K562 (cell line): ENCODE measurements around the gene IRF2BP1. TPM values are rescaled to one million over a fixed set of nuclear protein-coding genes. Genes with fewer than 3 reads are reported as not detected.

Source experiments
- ATAC-seq: fragments of 200-7000 bp; cut with Tn5 transposase; 3 replicates; pipeline ENCODE4 v1.9.1; 2020; ENCODE audit warnings: moderate library complexity
- BruUV-seq: library from RNA; stranded (reverse); fragments of 400-500 nt; replicated peaks from 2 replicates; lab custom pipeline; 2021; lab: Mats Ljungman, UMichigan
- CTCF ChIA-PET: fragments of 300-600 bp; formaldehyde crosslinking; extraction: SDS; loops from one replicate; lab custom pipeline; 2021; ENCODE audit warnings: low intra/inter-chr PET ratio; lab: Yijun Ruan, JAX
- POLR2A ChIA-PET: fragments of 300-600, 350-650 bp; sonication (Branson Sonifier 250); formaldehyde crosslinking; extraction: SDS; loops from one replicate; lab custom pipeline; 2021; ENCODE audit warnings: antibody characterized with exemption, inconsistent platforms; lab: Yijun Ruan, JAX
- DNase-seq, 4 experiments: peaks; one replicate each; pipeline versions ENCODE4 v3.0.0 to v3.0.0-alpha.2; 2011 to 2018; ENCODE audit warnings: low spot score in 3 of 4, mixed read lengths in 3 of 4; ENCODE audit errors: extremely low read depth in 1 of 4
- FAIRE-seq: peaks from 2 replicates; lab custom pipeline; 2011; peaks lifted over from hg19 to GRCh38; lab: Jason Lieb, UNC
- H2AFZ ChIP-seq: 2 replicates; pipeline ENCODE4 v1.6.0; 2011; ENCODE audit warnings: low read depth, low read length, control low read depth, inconsistent platforms
- H3K27ac ChIP-seq: fragments of 200-600 bp; 3 replicates; pipeline ENCODE4 v1.8.0; 2011; ENCODE audit warnings: low read depth, mild to moderate bottlenecking, control low read depth, inconsistent platforms, low read length, moderate library complexity, mixed read lengths; ENCODE audit errors: extremely low read depth
- H3K27me3 ChIP-seq, 2 experiments: fragments of 300-600 bp in 1 of 2; 2 replicates in 1 of 2; 3 replicates in 1 of 2; pipeline versions ENCODE4 v1.6.0 to v1.8.0; 2011; ENCODE audit warnings: inconsistent platforms in 2 of 2, low read length in 2 of 2, mild to moderate bottlenecking in 1 of 2, mixed read lengths in 1 of 2, moderate library complexity in 1 of 2; ENCODE audit not compliant: control insufficient read depth in 2 of 2, insufficient read depth in 2 of 2
- H3K36me3 ChIP-seq: fragments of 300-600 bp; 3 replicates; pipeline ENCODE4 v1.8.0; 2011; ENCODE audit warnings: mild to moderate bottlenecking, low read length, inconsistent platforms; ENCODE audit not compliant: control insufficient read depth, insufficient read depth
- H3K4me1 ChIP-seq, 2 experiments: fragments of 200-600 bp in 1 of 2; replicated peaks in 1 of 2; 2 replicates in 1 of 2; 3 replicates in 1 of 2; pipeline versions ENCODE4 v1.5.1 to v1.8.0; 2011; ENCODE audit warnings: inconsistent platforms in 2 of 2, low read length in 2 of 2, mild to moderate bottlenecking in 1 of 2, mixed read lengths in 1 of 2, moderate library complexity in 1 of 2; ENCODE audit not compliant: control insufficient read depth in 2 of 2, insufficient read depth in 2 of 2
- H3K4me2 ChIP-seq: 2 replicates; pipeline ENCODE4 v1.6.1; 2011; ENCODE audit warnings: low read length, control low read depth, inconsistent platforms, mixed read lengths; ENCODE audit not compliant: insufficient read depth
- H3K4me3 ChIP-seq: fragments of 200-600 bp; sonication (generic), shearing (Covaris generic); 2 replicates; pipeline ENCODE4 v1.5.1; 2016; ENCODE audit warnings: control low read depth, inconsistent platforms
- H3K79me2 ChIP-seq: fragments of 200-600 bp; 3 replicates; pipeline ENCODE4 v1.8.0; 2011; ENCODE audit warnings: low read length, inconsistent platforms; ENCODE audit not compliant: control insufficient read depth, insufficient read depth
- H3K9ac ChIP-seq, 2 experiments: 2 replicates each; pipeline versions ENCODE4 v1.6.0 to v1.6.1; 2011; ENCODE audit warnings: low read depth in 2 of 2, low read length in 2 of 2, control low read depth in 1 of 2, inconsistent platforms in 1 of 2, mild to moderate bottlenecking in 1 of 2, mixed read lengths in 1 of 2; ENCODE audit not compliant: insufficient read depth in 1 of 2
- H3K9me1 ChIP-seq: one replicate; pipeline ENCODE4 v1.6.0; 2011; ENCODE audit warnings: inconsistent platforms, mild to moderate bottlenecking, low read length, moderate library complexity; ENCODE audit not compliant: control insufficient read depth, insufficient read depth
- H3K9me3 ChIP-seq: replicated peaks from 2 replicates; pipeline ENCODE4 v1.5.1; 2011; ENCODE audit warnings: low read depth, low read length, inconsistent platforms; ENCODE audit not compliant: control insufficient read depth, insufficient read depth
- H4K20me1 ChIP-seq: replicated peaks from 2 replicates; pipeline ENCODE4 v1.6.1; 2011; ENCODE audit warnings: low read length, inconsistent platforms, mixed read lengths; ENCODE audit not compliant: control insufficient read depth, insufficient read depth
- BCOR ChIP-seq: fragments of 450-650 bp; IDR thresholded peaks from 2 replicates; pipeline ENCODE4 v1.6.1; 2016
- CREM ChIP-seq: IDR thresholded peaks from 2 replicates; pipeline ENCODE4 v1.6.1; 2014; ENCODE audit warnings: antibody characterized with exemption, low read depth
- DNMT1 ChIP-seq: fragments of 450-650 bp; IDR thresholded peaks from 2 replicates; pipeline ENCODE4 v1.6.1; 2016; ENCODE audit warnings: antibody characterized with exemption, mild to moderate bottlenecking
- E2F3 ChIP-seq: fragments of 250-450 bp; sonication (Bioruptor Pico); IDR thresholded peaks from 2 replicates; pipeline ENCODE4 v1.4.0; 2020; ENCODE audit warnings: mild to moderate bottlenecking
- EZH2 ChIP-seq: IDR thresholded peaks from 2 replicates; pipeline ENCODE4 v1.6.1; 2012; ENCODE audit warnings: low read depth, mild to moderate bottlenecking, inconsistent platforms, low read length, borderline replicate concordance
- FOXA3 ChIP-seq, 2 experiments: fragments of 450-650 bp in 1 of 2; sonication (generic) in 1 of 2; formaldehyde crosslinking; IDR thresholded peaks in 1 of 2; conservative IDR thresholded peaks in 1 of 2; 2 replicates each; pipeline versions ENCODE4 v1.4.0 to v1.8.0; 2020 to 2022; ENCODE audit warnings: mild to moderate bottlenecking in 2 of 2, missing genetic modification reagents in 1 of 2
- KDM1A ChIP-seq, 2 experiments: fragments of 450-650 bp; IDR thresholded peaks; 2 replicates each; pipeline ENCODE4 v1.6.1; 2016; ENCODE audit warnings: mild to moderate bottlenecking in 2 of 2
- RBM25 ChIP-seq: fragments of 200-400 bp; formaldehyde crosslinking; IDR thresholded peaks from 2 replicates; pipeline ENCODE4 v1.6.1; 2018; ENCODE audit warnings: low read length, low read depth, moderate library complexity; ENCODE audit not compliant: severe bottlenecking
- SMARCA5 ChIP-seq: fragments of 450-650 bp; IDR thresholded peaks from 2 replicates; pipeline ENCODE4 v1.6.1; 2016
- SRSF3 ChIP-seq: fragments of 200-400 bp; formaldehyde crosslinking; IDR thresholded peaks from 2 replicates; pipeline ENCODE4 v1.6.1; 2016; ENCODE audit warnings: mild to moderate bottlenecking, low read length, moderate library complexity; ENCODE audit not compliant: insufficient read depth
- WGBS: fragments of 100-300 bp; shearing (Covaris generic); methylation state at CpG from one replicate; pipeline ENCODE4 v1.1.6; 2016; ENCODE audit warnings: low coverage, mixed read lengths; ENCODE audit not compliant: insufficient coverage; ENCODE audit errors: missing lambda C conversion rate; 5-methylcytosine and 5-hydroxymethylcytosine counted together
- in situ Hi-C: fragments of 300-500 bp; cut with MboI; formaldehyde crosslinking; loops from 4 replicates; pipeline ENCODE4 v1.15.0; 2018; ENCODE audit warnings: inconsistent platforms, mixed read lengths
- intact Hi-C: fragments of 100-400 bp; cut with micrococcal nuclease; formaldehyde crosslinking; loops from 2 replicates; pipeline ENCODE4 v1.14.2; 2022
- polyA plus RNA-seq, 8 experiments: library from polyadenylated mRNA; depleted of rRNA in 4 of 8; stranded (reverse) in 5 of 8; unstranded in 3 of 8; fragments of >200 nt; fragmentation: Nextera tagmentation in 2 of 8; fragmentation: Illumina TruSeq in 1 of 8; extraction: Ambion mirVana in 2 of 8; extraction: Trizol in 1 of 8; gene quantifications; 2 replicates each; pipeline versions ENCODE4 v1.2.1 to v1.2.3, GENCODE V29; 2011 to 2014; ENCODE audit warnings: inconsistent platforms in 1 of 8, missing spikeins in 1 of 8
- total RNA-seq, 7 experiments: library from RNA; depleted of rRNA in 6 of 7; stranded (reverse); fragments of >200 nt in 6 of 7; fragmentation: Illumina TruSeq in 2 of 7; extraction: Trizol in 2 of 7; gene quantifications; 2 replicates each; pipeline versions ENCODE4 v1.2.1 to v1.2.3, GENCODE V29; 2011 to 2021; ENCODE audit warnings: low replicate concordance in 1 of 7
- TF ChIP-seq, protein P1 (sequence below): fragments of 450-650 bp; IDR thresholded peaks from 2 replicates; pipeline ENCODE4 v1.6.1; 2016
- TF ChIP-seq, protein P2 (sequence below): fragments of 450-650 bp; IDR thresholded peaks from 2 replicates; pipeline ENCODE4 v1.6.1; 2014; ENCODE audit warnings: low read depth, mild to moderate bottlenecking, moderate library complexity, borderline replicate concordance
- TF ChIP-seq, protein P3 (sequence below), 3 experiments: IDR thresholded peaks in 2 of 3; conservative IDR thresholded peaks in 1 of 3; 2 replicates each; pipeline ENCODE4 v1.5.1; 2011 to 2012; ENCODE audit warnings: low read length in 3 of 3, mild to moderate bottlenecking in 3 of 3, control low read depth in 2 of 3, improper control_type of control experiment in 1 of 3, inconsistent platforms in 1 of 3, low read depth in 1 of 3, mixed read lengths in 1 of 3, moderate library complexity in 1 of 3; ENCODE audit not compliant: insufficient read depth in 2 of 3
- TF ChIP-seq, protein P4 (sequence below): IDR thresholded peaks from 2 replicates; pipeline ENCODE4 v1.6.1; 2011; ENCODE audit warnings: borderline replicate concordance, low read depth, mild to moderate bottlenecking, moderate library complexity, low read length; ENCODE audit not compliant: insufficient read depth, poor library complexity, severe bottlenecking

IRF2BP1 gene
- total and polyA plus RNA-seq, 9 of the 15 experiments (the other 6 are each of a cell fraction or from before 2014, with no cell fraction given): 0.61 to 35.9 (median 3.5) TPM

DNA sequence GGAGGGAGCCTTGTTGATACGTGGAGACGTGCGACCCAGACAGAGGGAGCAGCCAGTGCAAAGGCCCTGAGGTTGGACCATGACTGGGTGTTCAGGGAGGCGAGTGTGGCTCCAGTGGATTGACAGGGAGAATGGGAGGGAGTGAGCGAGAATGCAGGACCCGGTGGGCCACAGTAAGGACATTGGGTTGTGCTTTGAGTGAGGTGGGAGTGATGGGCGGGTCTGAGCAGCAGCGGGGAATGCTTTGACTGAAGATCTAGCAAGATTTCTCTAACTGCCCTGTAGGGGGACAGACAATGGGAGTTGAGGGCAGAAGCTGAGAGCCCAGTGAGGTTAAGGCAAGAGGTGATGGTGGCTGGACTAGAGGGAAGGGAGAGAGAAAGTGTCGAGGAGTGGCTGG, 36.3 kb upstream of the IRF2BP1 start:
- POLR2A ChIA-PET: interaction anchor here (0.6 kb wide), 2 partner anchors 43 to 73 kb away, joined by 3 read pairs; partner anchors contain the start of gene CCDC61
- H3K27me3 ChIP-seq: peaks cover 13 to 17% of the 10 kb centered on the region in 2 experiments; a peak in 4 of 5 replicates
- in situ Hi-C loops (no loop called here), intact Hi-C loops (no loop called here)
- no TSS peak for BruUV-seq
- no peaks in the 10 kb centered on the region for H3K79me2 ChIP-seq
- TF ChIP-seq BCOR (peak; percentile 83), KDM1A (IDR thresholded peaks at IDR 0.05) (peak; percentile 56 to 57; a peak in 2 of 4 replicates), EZH2 (no peak), CREM (no peak), SMARCA5 (peak; percentile 56; the same call in 1 of the 2 replicates), DNMT1 (no peak), E2F3 (CRISPR knock-in tag) (no peak), RBM25 (peak; percentile 20), SRSF3 (no peak), FOXA3 (CRISPR knock-in tag; conservative IDR thresholded peaks at IDR 0.05 in 1 of 2, IDR thresholded peaks at IDR 0.05 in 1 of 2) (no peak)
- TF ChIP-seq, protein P1, sequence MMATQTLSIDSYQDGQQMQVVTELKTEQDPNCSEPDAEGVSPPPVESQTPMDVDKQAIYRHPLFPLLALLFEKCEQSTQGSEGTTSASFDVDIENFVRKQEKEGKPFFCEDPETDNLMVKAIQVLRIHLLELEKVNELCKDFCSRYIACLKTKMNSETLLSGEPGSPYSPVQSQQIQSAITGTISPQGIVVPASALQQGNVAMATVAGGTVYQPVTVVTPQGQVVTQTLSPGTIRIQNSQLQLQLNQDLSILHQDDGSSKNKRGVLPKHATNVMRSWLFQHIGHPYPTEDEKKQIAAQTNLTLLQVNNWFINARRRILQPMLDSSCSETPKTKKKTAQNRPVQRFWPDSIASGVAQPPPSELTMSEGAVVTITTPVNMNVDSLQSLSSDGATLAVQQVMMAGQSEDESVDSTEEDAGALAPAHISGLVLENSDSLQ: peak; percentile 30; the same call in 1 of the 2 replicates
- TF ChIP-seq, protein P2, sequence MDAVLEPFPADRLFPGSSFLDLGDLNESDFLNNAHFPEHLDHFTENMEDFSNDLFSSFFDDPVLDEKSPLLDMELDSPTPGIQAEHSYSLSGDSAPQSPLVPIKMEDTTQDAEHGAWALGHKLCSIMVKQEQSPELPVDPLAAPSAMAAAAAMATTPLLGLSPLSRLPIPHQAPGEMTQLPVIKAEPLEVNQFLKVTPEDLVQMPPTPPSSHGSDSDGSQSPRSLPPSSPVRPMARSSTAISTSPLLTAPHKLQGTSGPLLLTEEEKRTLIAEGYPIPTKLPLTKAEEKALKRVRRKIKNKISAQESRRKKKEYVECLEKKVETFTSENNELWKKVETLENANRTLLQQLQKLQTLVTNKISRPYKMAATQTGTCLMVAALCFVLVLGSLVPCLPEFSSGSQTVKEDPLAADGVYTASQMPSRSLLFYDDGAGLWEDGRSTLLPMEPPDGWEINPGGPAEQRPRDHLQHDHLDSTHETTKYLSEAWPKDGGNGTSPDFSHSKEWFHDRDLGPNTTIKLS: no peak
- TF ChIP-seq, protein P3, sequence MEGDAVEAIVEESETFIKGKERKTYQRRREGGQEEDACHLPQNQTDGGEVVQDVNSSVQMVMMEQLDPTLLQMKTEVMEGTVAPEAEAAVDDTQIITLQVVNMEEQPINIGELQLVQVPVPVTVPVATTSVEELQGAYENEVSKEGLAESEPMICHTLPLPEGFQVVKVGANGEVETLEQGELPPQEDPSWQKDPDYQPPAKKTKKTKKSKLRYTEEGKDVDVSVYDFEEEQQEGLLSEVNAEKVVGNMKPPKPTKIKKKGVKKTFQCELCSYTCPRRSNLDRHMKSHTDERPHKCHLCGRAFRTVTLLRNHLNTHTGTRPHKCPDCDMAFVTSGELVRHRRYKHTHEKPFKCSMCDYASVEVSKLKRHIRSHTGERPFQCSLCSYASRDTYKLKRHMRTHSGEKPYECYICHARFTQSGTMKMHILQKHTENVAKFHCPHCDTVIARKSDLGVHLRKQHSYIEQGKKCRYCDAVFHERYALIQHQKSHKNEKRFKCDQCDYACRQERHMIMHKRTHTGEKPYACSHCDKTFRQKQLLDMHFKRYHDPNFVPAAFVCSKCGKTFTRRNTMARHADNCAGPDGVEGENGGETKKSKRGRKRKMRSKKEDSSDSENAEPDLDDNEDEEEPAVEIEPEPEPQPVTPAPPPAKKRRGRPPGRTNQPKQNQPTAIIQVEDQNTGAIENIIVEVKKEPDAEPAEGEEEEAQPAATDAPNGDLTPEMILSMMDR (IDR thresholded peaks at IDR 0.05 in 2 of 3, conservative IDR thresholded peaks at IDR 0.05 in 1 of 3; ENCODE audit: insufficient read depth in 2 of 3, low read depth in 1 of 3, low read length in 3 of 3): peak; percentile 27 to 42 (median 33); a peak in 5 of 6 replicates
- TF ChIP-seq, protein P4, sequence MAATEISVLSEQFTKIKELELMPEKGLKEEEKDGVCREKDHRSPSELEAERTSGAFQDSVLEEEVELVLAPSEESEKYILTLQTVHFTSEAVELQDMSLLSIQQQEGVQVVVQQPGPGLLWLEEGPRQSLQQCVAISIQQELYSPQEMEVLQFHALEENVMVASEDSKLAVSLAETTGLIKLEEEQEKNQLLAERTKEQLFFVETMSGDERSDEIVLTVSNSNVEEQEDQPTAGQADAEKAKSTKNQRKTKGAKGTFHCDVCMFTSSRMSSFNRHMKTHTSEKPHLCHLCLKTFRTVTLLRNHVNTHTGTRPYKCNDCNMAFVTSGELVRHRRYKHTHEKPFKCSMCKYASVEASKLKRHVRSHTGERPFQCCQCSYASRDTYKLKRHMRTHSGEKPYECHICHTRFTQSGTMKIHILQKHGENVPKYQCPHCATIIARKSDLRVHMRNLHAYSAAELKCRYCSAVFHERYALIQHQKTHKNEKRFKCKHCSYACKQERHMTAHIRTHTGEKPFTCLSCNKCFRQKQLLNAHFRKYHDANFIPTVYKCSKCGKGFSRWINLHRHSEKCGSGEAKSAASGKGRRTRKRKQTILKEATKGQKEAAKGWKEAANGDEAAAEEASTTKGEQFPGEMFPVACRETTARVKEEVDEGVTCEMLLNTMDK: peak; percentile 45
- peaks cover 7 to 9% of the 10 kb centered on the region in 2 experiments; a peak in 4 of 5 replicates for H3K4me1 ChIP-seq
- H3K4me3 ChIP-seq: no peak overlapping the region
- ATAC-seq (peak; percentile 86), DNase-seq (peak in 3 of 4 experiments; percentile 34 to 47 (median 39)), FAIRE-seq (peak; percentile 84)
- H2AFZ ChIP-seq: no peak overlapping the region
- H3K9ac ChIP-seq: no peak overlapping the region
- H3K4me2 ChIP-seq: no peak overlapping the region
- WGBS: 30% methylated on average over 9 of the region's 9 CpGs
- H3K9me1 ChIP-seq: no peaks in the 10 kb centered on the region
- H3K27ac ChIP-seq: no peak overlapping the region
- H3K36me3 ChIP-seq: no peaks in the 10 kb centered on the region
- no peaks in the 10 kb centered on the region for H3K9me3 ChIP-seq
- no peaks in the 10 kb centered on the region for H4K20me1 ChIP-seq
- CTCF ChIA-PET: no interaction called here
